GM21367 (cell line): ENCODE data around the gene RSRC2.
"Not testable (repeated sequence)": the region's sequence is repeated elsewhere in the genome, so short reads cannot be mapped to it uniquely, and the experiment has no call there.

Source experiments
- ATAC-seq: cut with Tn5 transposase; IDR thresholded peaks from one replicate; pipeline ENCODE4 v1.9.1; 2021; ENCODE audit not compliant: unreplicated experiment

Gene RSRC2

GRCh38 chr12:122486805-122487426, 39.8 kb downstream of the RSRC2 start:
- ATAC-seq = no peak

- not testable (repeated sequence) for ATAC-seq
These were observed 40.4 kb downstream of the RSRC2 start for GRCh38 chr12:122486360-122486759.

- not testable (repeated sequence) for ATAC-seq
These were observed 42.4 kb downstream of the RSRC2 start for GRCh38 chr12:122484385-122484784.

- no peak for ATAC-seq
These were observed 42.8 kb downstream of the RSRC2 start for GRCh38 chr12:122483969-122484368.

GRCh38 chr12:122481861-122482260, 44.9 kb downstream of the RSRC2 start:
- no peak for ATAC-seq

- no peak for ATAC-seq
These were observed 46.0 kb downstream of the RSRC2 start for GRCh38 chr12:122480753-122481152.

GRCh38 chr12:122474324-122474716, 52.4 kb downstream of the RSRC2 start:
- ATAC-seq = no peak

GRCh38 chr12:122473543-122474323, 53.0 kb downstream of the RSRC2 start:
- ATAC-seq = no peak

GRCh38 chr12:122471324-122472226, 55.2 kb downstream of the RSRC2 start:
- no peak for ATAC-seq

GRCh38 chr12:122470576-122470975, 56.2 kb downstream of the RSRC2 start:
- ATAC-seq = not testable (repeated sequence)

GRCh38 chr12:122469856-122470255, 56.9 kb downstream of the RSRC2 start:
- not testable (repeated sequence) for ATAC-seq

- no peak for ATAC-seq
These were observed 58.8 kb downstream of the RSRC2 start for GRCh38 chr12:122467983-122468382.

- not testable (repeated sequence) for ATAC-seq
These were observed 62.3 kb downstream of the RSRC2 start for GRCh38 chr12:122464317-122465042.

- no peak for ATAC-seq
These were observed 66.1 kb downstream of the RSRC2 start for GRCh38 chr12:122460641-122461040.

- no peak for ATAC-seq
These were observed 66.7 kb downstream of the RSRC2 start for GRCh38 chr12:122460061-122460460.

- no peak for ATAC-seq
These were observed 67.5 kb downstream of the RSRC2 start for GRCh38 chr12:122459211-122459610.

GRCh38 chr12:122458105-122459035, 68.4 kb downstream of the RSRC2 start:
- ATAC-seq = no peak

GRCh38 chr12:122457627-122458026, 69.1 kb downstream of the RSRC2 start:
- no peak for ATAC-seq

- no peak for ATAC-seq
These were observed 72.0 kb downstream of the RSRC2 start for GRCh38 chr12:122454739-122455138.

GRCh38 chr12:122454250-122454721, 72.5 kb downstream of the RSRC2 start:
- ATAC-seq = no peak
